GM19099 (cell line): ENCODE results near the gene ANKIB1.

Experiments
- POLR2A ChIP-seq: IDR thresholded peaks from 3 replicates; pipeline ENCODE4 v1.6.1; 2011; ENCODE audit warnings: low read depth; ENCODE audit not compliant: insufficient read length; ENCODE audit errors: extremely low read depth

The ANKIB1 gene

DNA sequence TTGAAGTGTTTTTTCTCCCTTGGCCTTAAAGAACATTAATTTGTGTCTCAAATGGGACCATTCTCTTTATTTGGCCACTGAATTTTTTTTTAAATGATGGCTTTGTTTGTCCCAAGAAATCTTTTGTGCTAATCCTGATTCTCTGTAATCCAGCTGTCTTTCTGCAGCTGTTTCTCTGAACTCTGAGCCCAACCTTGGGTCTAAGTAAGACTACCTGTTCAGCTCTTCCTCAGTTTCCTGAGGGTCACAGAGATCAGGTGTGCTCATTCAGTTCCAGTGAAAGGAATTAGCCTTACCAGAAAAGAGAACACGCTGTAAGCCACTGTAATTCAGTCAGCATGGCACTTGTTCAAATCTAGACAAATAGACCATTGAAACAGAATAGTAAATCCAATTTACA is 94.2 kb downstream of the ANKIB1 start:
- no peak for TF ChIP-seq POLR2A

DNA sequence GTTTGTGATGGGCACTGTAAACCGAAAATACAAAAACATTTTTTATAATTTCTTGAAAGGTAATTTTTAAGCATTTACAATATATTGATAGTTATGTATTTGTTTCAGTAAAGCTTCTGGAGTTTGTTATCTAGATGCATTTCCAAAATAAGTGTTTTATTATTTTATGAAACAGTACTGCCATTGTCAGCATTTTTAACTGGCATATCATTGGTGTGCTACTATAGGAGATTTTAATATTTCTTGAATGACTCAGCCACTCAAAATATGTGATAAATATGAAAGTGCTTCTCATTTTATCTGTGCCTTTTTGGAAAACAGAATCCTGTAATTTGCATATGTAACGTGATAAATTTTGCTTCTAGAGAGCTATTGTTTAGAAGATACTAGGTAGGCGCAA is 97.9 kb downstream of the ANKIB1 start:
- TF ChIP-seq POLR2A: no peak

DNA sequence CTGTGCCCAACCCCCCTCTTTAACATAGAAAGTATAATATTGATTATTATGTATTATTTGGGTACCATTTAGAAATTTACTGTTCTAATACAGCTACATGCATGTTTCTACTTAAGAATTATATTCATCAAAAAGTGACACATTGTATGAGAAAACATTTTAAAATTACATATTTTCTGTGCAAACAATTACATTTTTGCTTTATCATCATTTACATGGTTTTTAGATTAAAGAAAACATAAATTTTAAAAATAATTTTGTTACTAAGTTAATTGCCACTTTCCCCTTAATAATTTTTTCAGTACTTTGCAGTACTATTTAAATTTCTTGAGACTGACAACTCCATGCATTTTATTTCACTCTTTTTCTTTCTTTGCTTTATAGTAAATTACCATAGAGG is 106.2 kb downstream of the ANKIB1 start:
- no peak for TF ChIP-seq POLR2A

DNA sequence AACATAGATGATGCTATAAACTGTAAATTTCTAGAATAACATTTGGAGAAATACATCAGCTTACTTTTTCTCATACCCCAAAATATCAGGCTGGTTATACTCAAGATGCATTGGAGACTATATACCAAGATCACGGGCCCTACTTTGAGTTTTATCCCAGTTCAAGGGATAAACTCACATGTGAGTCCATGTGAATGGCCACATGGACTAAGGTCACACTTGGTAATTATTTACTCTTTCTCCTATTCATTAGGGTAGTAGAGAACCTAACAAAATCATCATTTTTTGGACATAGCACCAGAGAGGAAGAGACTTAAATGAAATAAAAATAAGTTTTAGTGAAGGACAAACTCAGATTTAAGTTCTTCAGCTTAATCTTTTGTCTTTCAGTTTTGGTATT is 108.4 kb downstream of the ANKIB1 start:
- no peak for TF ChIP-seq POLR2A

DNA sequence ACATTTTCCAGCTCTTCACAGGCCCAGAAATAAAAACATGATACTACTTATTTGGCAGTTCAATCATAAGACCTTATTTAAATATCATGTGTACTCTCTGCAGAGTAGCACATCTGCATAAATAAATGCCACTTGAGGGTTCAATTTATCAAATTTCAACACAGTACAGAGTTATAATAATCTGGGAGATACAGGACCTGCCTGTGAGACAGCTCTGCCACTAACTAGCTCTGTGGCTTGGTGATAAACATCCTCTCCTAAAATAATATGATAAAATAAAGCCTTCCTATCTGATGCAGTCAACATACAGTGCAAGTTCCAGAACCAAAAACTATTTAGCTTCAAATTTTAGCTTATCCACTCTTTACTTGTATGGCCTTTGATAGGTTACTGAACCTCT is 110.6 kb downstream of the ANKIB1 start:
- TF ChIP-seq POLR2A: no peak

DNA sequence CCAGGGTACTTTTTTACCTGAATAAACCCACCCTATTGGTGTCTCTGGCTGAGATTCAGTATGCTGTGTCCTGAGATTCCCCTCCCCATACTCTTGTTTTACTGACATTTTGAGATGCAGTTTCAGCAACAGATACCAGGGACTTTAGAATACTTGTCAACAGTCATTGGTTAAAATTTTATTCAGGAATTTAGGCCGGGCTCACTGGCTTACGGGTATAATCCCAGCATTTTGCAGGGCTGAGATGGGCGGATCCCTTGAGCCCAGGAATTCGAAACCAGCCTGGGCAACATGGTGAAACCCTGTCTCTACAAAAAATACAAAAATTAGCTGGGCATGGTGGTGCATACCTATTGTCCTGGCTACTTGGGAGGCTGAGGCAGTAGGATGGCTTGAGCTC is 111.5 kb downstream of the ANKIB1 start:
- no peak for TF ChIP-seq POLR2A

DNA sequence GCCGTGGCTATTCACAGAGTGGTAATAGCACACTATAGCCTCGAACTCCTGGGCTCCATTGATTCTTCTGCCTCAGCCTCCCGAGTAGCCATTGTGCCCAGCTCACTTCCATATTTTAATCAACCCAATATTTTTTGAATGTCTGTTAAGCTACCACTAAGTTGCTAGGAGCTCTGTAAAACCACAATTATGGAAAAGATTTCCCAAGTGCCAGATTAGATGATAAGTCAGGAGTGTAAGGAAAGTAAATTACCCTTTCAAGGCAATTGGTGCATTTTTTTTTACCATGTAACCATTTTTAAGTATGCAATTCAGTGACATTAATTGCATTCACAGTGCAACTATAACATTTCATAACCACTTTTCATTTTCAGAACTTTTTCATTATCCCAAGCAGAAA is 114.0 kb downstream of the ANKIB1 start:
- TF ChIP-seq POLR2A: no peak

DNA sequence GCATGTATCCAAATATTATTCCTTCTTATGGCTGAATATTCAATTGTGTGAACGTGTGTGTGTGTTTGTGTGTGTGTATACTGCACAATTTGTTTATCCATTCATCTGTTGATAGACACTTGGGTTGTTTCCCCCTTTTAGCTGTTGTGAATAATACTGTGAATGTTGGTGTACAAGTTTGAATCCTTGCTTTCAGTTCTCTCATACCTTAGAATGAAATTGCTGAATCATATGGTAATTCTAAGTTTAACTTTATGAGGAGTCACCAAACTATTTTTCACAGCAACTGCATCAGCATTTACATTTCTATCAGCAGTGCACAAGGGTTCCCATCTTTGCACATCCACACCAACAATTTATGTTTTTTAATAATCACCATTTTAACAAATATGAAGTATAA is 114.6 kb downstream of the ANKIB1 start:
- no peak for TF ChIP-seq POLR2A

DNA sequence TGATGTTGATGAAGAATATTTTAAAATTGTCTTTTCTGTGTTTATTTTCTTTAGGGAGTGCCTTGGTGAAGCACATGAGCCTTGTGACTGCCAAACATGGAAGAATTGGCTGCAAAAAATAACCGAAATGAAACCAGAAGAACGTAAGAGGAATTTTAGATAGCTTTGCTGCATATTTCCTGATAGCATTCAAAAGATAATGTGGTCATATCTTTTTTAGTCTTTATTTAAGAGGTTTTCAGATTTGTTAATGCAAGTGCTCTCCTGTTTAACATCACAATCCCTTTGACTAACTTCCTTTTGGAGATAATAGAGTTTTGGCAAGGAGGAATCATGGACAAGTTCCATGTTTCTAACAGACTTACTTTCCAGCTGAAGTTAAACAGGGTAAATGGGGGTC is 116.4 kb downstream of the ANKIB1 start:
- TF ChIP-seq POLR2A: no peak

DNA sequence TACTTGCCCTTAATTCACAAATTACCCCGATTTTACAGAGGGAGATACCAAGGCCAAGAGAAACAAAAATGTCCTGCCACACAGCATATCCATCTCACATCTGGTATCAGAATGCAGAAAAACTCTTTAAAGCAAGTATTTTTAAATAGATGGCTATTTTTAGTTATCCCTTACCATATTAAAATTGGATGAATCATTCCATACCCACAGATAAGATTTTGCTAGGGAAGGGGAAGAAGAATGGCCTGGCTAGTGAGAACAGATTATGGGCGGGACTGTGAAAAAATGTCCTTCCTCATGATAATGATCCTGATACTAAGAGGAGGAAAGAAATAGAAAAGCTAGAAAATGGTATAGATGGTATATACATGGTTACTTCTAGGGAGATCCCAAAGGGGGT is 121.0 kb downstream of the ANKIB1 start:
- TF ChIP-seq POLR2A: no peak

DNA sequence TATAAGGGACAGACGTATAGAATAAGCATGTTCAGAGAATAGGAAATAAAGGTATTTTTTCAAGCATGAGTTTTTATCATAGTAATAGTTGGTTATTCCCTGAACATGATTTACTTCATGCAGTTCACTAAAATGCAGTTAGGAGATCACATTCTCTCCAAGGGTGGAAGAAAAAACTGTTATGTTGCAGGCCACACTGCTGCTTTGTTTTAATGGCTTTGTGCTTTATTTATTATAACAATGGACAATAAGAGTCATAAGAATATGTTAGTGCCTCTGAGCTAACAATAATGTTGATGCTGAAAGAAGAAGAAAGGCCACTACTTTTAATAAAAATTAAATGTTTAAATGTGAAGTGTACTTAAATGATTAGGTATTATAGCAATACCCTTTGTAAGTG is 123.0 kb downstream of the ANKIB1 start:
- TF ChIP-seq POLR2A: no peak

DNA sequence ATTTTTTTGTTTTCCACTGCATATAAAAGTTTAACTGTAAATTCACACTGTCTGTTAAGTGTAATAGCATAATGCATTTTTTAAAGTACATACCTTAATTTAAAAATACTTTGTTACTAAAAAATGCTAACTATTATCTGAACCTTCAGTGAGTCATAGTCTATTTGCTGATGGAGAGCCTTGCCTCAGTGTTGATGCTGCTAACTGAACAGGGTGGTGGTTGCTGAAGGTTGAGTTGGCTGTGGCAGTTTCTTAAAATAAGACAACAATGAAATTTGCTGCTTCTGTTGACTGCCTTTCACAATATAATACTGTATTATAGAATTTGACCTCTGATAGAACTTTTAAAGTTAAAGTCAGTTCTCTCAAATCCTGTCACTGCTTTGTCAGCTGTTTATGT is 129.2 kb downstream of the ANKIB1 start:
- TF ChIP-seq POLR2A: no peak

DNA sequence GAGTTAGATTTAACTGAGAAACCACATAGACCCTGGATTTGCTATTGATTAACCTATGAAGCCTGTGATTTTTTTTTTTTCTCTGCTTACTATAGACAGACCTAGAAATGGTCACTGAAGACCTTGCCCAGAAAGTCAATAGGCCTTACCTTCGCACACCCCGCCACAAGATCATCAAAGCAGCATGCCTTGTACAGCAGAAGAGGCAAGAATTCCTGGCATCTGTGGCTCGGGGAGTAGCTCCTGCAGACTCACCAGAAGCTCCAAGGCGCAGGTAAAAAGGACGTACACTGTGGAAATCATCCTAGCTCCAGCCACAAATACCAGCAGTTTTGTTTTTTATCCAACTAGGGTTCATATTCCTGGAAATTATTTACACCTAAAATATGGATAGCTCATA is 145.3 kb downstream of the ANKIB1 start:
- TF ChIP-seq POLR2A: no peak

DNA sequence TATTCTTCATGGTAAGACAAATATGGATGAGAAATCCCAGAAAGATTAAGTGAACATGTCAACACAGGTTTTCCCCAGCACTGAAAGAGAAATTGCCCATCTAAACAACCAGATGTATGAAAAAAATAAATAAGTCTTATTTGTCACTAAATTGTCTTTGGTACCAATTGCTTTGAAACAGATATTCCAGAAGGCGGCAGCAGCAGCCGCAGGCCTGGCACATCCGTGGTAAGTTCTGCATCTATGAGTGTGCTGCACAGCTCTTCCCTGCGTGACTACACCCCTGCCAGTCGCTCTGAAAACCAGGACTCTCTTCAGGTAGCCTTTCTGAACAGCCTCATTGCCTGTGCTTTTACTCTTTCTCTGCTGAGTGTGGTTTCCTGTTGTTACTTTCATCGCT is 151.8 kb downstream of the ANKIB1 start:
- TF ChIP-seq POLR2A: no peak

DNA sequence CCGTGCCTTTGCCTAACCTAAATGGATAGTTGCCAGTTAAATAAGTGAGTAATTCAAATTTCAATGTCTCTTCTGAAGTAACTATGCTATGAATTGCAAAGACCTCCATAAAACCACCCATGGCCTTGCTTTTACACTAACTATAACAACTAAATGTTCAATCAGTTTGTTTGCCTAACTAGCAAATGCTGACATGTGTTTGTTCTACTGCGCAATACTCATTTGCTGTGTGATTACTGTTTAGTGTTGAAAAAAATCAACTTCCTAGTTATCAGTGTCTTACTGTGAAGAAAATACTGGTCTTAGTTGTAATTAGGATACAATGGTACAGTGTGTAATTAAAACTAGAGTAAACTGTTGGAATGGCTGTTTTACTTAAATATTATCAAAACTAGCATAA is 154.2 kb downstream of the ANKIB1 start:
- no peak for TF ChIP-seq POLR2A

DNA sequence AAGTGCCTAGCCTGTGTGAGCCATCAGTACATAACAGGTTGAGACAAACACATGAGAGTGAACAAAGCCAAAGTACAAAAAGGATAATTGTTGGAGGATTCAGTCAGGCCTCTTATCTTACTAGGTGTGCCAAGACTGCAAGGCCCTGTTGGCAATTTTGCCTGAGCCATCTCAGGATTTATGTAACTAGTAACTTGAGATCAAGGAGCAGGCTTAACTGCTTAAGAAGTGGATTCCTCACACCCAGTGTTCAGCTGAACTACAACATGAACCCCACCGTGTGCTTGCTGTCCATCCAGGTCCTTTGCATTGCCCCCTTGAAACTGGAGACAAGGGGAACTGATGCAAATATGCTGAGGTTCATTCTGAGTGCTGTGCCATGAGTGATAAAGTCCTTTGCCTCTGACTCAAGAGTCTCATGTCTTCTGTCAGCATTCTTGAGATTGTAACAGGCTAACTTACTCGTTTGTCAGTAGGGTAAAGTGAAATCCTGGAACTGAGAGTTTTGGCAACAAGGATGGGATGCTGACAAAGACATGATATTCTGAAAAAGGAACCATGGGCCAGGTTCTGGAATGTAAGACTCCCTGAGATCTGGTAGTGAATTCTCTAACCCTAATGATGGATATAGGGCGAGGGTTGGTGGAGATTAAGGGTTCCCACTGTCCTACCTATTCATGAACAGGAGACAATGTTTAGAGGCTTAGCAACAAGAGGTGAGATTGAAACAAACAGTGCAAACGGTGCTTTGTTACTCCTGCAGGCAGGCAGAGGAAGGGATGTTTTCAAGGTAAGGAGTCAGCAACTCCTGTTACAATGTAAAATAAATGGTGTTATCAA is 157.4 kb downstream of the ANKIB1 start:
- TF ChIP-seq POLR2A: no peak

DNA sequence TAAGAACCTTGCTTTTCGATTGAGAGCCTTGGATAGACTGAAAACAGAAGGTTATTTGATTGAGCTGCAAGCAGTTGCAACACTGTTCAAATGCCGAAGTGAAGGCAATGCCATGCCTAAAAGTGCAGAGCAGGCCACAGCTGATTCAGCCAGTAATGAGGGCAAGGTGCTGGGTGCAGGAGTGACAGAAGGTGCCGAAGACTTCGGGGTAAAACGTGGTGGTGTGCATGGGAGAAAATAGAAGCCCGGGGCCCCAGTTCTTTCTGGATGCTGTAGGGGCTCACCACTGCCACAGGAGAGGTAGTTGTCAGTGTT is 157.9 kb downstream of the ANKIB1 start:
- no peak for TF ChIP-seq POLR2A

DNA sequence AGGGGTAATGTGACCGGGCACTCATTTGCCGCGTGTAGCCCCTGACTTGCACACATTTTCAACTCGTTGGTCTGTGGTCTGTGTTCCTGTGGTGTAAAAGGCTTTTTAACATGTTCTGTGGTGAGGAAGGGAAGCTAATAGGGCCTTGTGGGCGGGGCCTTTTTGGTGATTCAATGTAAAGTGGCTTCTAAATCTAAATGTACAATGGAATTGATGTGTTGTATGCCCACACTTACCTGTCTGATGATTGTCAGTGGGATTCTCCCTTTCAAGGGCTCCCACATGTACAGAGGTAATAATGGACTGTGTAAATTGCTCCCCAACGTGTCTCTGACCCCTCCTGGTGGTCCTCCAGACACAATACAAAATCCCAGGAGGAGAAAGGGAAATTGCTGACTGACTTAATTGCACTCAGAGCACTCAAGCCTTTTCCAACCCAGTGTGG is 158.4 kb downstream of the ANKIB1 start:
- TF ChIP-seq POLR2A: no peak

DNA sequence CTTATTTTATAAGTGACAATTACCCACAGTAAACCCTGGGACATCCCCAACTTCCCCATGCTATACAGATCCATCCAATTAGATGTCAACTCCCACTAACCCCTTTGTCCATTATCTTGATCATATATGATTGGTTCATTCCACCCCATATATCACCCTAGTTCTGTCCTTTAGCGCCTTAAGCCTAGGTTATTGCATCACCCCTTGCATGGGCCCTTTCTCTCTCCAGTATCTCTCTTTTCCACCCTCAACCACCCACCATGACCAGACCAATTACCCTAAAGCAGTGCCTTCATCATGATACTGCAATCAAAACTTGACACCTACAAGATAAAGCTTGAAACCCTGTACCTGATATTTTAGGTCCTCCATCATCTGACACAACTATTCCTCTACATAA is 163.6 kb downstream of the ANKIB1 start:
- no peak for TF ChIP-seq POLR2A
